Measurements from ENCODE around the gene DNAJC13.

DNA sequence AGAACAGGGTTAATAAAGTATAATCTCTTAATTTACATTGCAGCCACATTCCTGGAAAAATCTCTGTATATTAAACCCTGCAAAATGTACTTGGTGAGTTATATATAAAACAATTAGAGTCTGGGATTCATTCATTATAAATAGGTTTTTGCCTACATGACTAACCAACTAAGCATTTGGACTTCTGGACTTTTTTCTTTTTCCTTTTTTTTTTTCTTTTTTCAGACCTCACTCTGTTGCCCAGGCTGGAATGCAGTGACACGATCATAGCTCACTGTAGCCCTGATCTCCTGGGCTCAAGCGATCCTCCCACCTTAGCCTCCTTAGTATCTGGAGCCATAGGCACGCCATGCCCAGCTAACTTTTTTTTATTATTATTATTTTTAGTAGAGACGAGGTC is 4.5 kb downstream of the DNAJC13 start:
- no peak for TF ChIP-seq CTCF (IDR thresholded peaks at IDR 0.05; ENCODE audit: borderline replicate concordance, extremely low read depth, low read length, poor library complexity, severe bottlenecking)
- no peak for TF ChIP-seq EZH2 (IDR thresholded peaks at IDR 0.05; ENCODE audit: borderline replicate concordance, low read depth, low read length, severe bottlenecking)
